ENCODE data around the gene CPNE7. TPM values are rescaled to one million over a fixed set of nuclear protein-coding genes. Genes with fewer than 3 reads are reported as not detected.

Gene CPNE7
- total and polyA plus RNA-seq, 10 of the 15 experiments (the other 5 are each of a cell fraction or from before 2014, with no cell fraction given), result 0.29 to 46.9 (median 17.5) TPM

- TF ChIP-seq EGR1 (IDR thresholded peaks at IDR 0.05; ENCODE audit: borderline replicate concordance in 1 of 2, low read depth in 2 of 2, low read length in 2 of 2) (no peak), GATAD2B (conservative IDR thresholded peaks at IDR 0.05; ENCODE audit: low read depth) (no peak), SMC3 (IDR thresholded peaks at IDR 0.05; ENCODE audit: borderline replicate concordance, low read length) (peak; percentile 62), RFX5 (IDR thresholded peaks at IDR 0.05; ENCODE audit: low read depth, low read length) (no peak), FOXK2 (IDR thresholded peaks at IDR 0.05) (no peak), CHD1 (IDR thresholded peaks at IDR 0.05; ENCODE audit: low read depth, low read length) (no peak), PAX8 (IDR thresholded peaks at IDR 0.05) (no peak), ZNF592 (IDR thresholded peaks at IDR 0.05) (no peak), NFIC (IDR thresholded peaks at IDR 0.05; ENCODE audit: low read depth, low read length) (no peak), PAX5 (IDR thresholded peaks at IDR 0.05; ENCODE audit: borderline replicate concordance, low read depth, low read length) (no peak), POLR2AphosphoS5 (IDR thresholded peaks at IDR 0.05; ENCODE audit: low read length) (no peak), HDAC6 (IDR thresholded peaks at IDR 0.05; ENCODE audit: unreplicated experiment) (no peak), BHLHE40 (IDR thresholded peaks at IDR 0.05; ENCODE audit: borderline replicate concordance in 1 of 2, low read depth in 2 of 2, low read length in 1 of 2) (no peak), RB1 (IDR thresholded peaks at IDR 0.05; ENCODE audit: borderline replicate concordance) (no peak), SUPT20H (IDR thresholded peaks at IDR 0.05; ENCODE audit: borderline replicate concordance, control insufficient read depth, low read depth, low read length) (no peak), WRNIP1 (IDR thresholded peaks at IDR 0.05; ENCODE audit: borderline replicate concordance, low read depth, low read length) (no peak), HCFC1 (IDR thresholded peaks at IDR 0.05; ENCODE audit: low read length) (no peak), CHD4 (IDR thresholded peaks at IDR 0.05) (no peak), ESRRA (IDR thresholded peaks at IDR 0.05; ENCODE audit: low read length) (no peak), RELA (IDR thresholded peaks at IDR 0.05; ENCODE audit: borderline replicate concordance, partially characterized antibody) (no peak)
- TF ChIP-seq, protein P1, sequence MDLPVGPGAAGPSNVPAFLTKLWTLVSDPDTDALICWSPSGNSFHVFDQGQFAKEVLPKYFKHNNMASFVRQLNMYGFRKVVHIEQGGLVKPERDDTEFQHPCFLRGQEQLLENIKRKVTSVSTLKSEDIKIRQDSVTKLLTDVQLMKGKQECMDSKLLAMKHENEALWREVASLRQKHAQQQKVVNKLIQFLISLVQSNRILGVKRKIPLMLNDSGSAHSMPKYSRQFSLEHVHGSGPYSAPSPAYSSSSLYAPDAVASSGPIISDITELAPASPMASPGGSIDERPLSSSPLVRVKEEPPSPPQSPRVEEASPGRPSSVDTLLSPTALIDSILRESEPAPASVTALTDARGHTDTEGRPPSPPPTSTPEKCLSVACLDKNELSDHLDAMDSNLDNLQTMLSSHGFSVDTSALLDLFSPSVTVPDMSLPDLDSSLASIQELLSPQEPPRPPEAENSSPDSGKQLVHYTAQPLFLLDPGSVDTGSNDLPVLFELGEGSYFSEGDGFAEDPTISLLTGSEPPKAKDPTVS (IDR thresholded peaks at IDR 0.05; ENCODE audit: low read depth, low read length), result no peak
- TF ChIP-seq, protein P2, sequence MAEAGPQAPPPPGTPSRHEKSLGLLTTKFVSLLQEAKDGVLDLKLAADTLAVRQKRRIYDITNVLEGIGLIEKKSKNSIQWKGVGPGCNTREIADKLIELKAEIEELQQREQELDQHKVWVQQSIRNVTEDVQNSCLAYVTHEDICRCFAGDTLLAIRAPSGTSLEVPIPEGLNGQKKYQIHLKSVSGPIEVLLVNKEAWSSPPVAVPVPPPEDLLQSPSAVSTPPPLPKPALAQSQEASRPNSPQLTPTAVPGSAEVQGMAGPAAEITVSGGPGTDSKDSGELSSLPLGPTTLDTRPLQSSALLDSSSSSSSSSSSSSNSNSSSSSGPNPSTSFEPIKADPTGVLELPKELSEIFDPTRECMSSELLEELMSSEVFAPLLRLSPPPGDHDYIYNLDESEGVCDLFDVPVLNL (IDR thresholded peaks at IDR 0.05; ENCODE audit: low read depth, low read length), result no peak
- TF ChIP-seq, protein P3, sequence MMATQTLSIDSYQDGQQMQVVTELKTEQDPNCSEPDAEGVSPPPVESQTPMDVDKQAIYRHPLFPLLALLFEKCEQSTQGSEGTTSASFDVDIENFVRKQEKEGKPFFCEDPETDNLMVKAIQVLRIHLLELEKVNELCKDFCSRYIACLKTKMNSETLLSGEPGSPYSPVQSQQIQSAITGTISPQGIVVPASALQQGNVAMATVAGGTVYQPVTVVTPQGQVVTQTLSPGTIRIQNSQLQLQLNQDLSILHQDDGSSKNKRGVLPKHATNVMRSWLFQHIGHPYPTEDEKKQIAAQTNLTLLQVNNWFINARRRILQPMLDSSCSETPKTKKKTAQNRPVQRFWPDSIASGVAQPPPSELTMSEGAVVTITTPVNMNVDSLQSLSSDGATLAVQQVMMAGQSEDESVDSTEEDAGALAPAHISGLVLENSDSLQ (IDR thresholded peaks at IDR 0.05), result peak; percentile 43; the same call in 1 of the 2 replicates
Observed at GRCh38 chr16:89556750-89557689, 18.5 kb upstream of the CPNE7 start (continued).

Data from GM12878 (cell line).